ENCODE data around the gene MTRF1.

DNA sequence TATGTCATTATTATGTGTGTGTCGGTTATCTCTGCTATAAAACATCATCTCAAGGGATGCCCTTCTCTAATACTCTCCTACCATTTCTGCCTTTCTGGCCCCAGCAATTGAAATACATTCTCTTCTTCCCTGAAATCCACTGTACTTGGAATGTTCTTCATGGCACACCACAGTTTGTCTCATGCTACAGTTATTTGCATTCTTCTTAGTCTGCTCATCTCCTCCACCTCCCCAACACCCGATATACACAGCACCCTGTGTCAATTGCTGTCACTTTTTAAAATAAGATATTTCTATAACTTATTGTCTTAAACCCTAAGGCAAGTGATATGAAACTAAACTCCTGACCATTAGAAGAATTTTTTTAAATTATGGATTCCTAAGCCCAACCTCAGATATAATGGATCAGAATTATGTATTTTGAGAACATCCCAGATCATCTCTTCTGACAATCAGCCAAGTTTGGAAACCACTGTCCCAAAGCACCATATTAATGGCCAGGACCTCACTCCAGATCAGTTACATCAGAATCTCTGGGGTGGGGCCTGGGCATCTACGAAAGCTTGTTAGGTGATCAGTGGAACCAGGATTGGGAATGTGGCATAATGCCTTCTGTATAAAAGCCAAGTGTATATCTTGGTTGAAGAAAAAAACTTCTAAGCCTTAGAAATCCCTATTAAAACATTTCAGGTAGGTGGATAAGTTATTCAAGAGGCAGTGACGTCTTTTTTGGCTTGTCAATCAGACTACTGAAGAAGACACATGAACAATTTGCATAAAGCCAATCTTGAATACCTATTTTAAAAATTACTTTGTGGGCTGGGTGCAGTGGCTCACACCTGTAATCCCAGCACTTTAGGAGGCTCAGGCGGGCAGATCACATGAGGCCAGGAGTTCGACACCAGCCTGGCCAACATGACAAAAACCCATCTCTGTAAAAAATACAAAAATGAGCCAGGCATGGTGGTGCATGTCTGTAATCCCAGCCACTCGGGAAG lies 39.0 kb downstream of the MTRF1 start:
- TF ChIP-seq, protein P1, sequence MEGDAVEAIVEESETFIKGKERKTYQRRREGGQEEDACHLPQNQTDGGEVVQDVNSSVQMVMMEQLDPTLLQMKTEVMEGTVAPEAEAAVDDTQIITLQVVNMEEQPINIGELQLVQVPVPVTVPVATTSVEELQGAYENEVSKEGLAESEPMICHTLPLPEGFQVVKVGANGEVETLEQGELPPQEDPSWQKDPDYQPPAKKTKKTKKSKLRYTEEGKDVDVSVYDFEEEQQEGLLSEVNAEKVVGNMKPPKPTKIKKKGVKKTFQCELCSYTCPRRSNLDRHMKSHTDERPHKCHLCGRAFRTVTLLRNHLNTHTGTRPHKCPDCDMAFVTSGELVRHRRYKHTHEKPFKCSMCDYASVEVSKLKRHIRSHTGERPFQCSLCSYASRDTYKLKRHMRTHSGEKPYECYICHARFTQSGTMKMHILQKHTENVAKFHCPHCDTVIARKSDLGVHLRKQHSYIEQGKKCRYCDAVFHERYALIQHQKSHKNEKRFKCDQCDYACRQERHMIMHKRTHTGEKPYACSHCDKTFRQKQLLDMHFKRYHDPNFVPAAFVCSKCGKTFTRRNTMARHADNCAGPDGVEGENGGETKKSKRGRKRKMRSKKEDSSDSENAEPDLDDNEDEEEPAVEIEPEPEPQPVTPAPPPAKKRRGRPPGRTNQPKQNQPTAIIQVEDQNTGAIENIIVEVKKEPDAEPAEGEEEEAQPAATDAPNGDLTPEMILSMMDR (IDR thresholded peaks at IDR 0.05; ENCODE audit: low read depth, low read length) = no peak
- TF ChIP-seq POLR2A (IDR thresholded peaks at IDR 0.05; ENCODE audit: extremely low read depth, insufficient read length) (no peak), MYC (IDR thresholded peaks at IDR 0.05; ENCODE audit: low read depth, low read length) (no peak)

Measured in NB4 (cell line).